ENCODE data around the gene TTC3. TPM values are rescaled to one million over a fixed set of nuclear protein-coding genes. Genes with fewer than 3 reads are reported as not detected.

The TTC3 gene
- total and polyA plus RNA-seq, 9 of the 15 experiments (the other 6 are each of a cell fraction or from before 2014, with no cell fraction given): 17.5 to 92.0 (median 59.5) TPM

GRCh38 chr21:37231249-37231645 is 158.2 kb downstream of the TTC3 start:
- Histone ChIP-seq H3K4me2 (ENCODE audit: insufficient read depth, low read length) (no peak overlapping the region), H3K9me3 (replicated peaks; ENCODE audit: control insufficient read depth, insufficient read depth, low read depth, low read length) (no peaks in the 10 kb centered on the region), H3K4me1 (replicated peaks in 1 of 2; ENCODE audit: control insufficient read depth in 2 of 2, insufficient read depth in 2 of 2, low read length in 2 of 2) (peaks cover 0 to 11% of the 10 kb centered on the region in 2 experiments; a peak in 1 of 5 replicates), H3K4me3 (no peak overlapping the region), H3K9ac (ENCODE audit: insufficient read depth in 1 of 2, low read depth in 2 of 2, low read length in 2 of 2) (0 out of 4 replicates have a peak overlapping the region, but pooled peaks of 1 of the 2 experiments have one; percentile 30), H3K27ac (ENCODE audit: extremely low read depth, low read depth, low read length) (no peak overlapping the region), H3K36me3 (ENCODE audit: control insufficient read depth, insufficient read depth, low read length) (peaks cover 91% of the 10 kb centered on the region), H3K9me1 (ENCODE audit: control insufficient read depth, insufficient read depth, low read length) (no peaks in the 10 kb centered on the region), H4K20me1 (replicated peaks; ENCODE audit: control insufficient read depth, insufficient read depth, low read length) (no peaks in the 10 kb centered on the region), H3K27me3 (ENCODE audit: control insufficient read depth in 2 of 2, insufficient read depth in 2 of 2, low read length in 2 of 2) (no peaks in the 10 kb centered on the region), H2AFZ (ENCODE audit: low read depth, low read length) (no peak overlapping the region), H3K79me2 (ENCODE audit: control insufficient read depth, insufficient read depth, low read length) (no peaks in the 10 kb centered on the region)
- peak; percentile 87 for TF ChIP-seq C11orf30 (IDR thresholded peaks at IDR 0.05; ENCODE audit: low read depth)
- peak; percentile 91 for TF ChIP-seq ZNF316 (IDR thresholded peaks at IDR 0.05)
- TF ChIP-seq ELF1 (tag; IDR thresholded peaks at IDR 0.05): no peak
- no peak for TF ChIP-seq CBX3 (IDR thresholded peaks at IDR 0.05; ENCODE audit: borderline replicate concordance in 1 of 2, low read length in 2 of 2)
- TF ChIP-seq SRF (CRISPR knock-in tag; IDR thresholded peaks at IDR 0.05): no peak
- peak; percentile 95 for TF ChIP-seq MAFK (IDR thresholded peaks at IDR 0.05; ENCODE audit: low read length)
- peak; percentile 83 for TF ChIP-seq MAFF (IDR thresholded peaks at IDR 0.05; ENCODE audit: low read length)
- TF ChIP-seq MCM7 (IDR thresholded peaks at IDR 0.05): no peak
- TF ChIP-seq CHD1 (IDR thresholded peaks at IDR 0.05; ENCODE audit: low read length): no peak
- peak; percentile 2; the same call in 1 of the 2 replicates for TF ChIP-seq POLR2G (IDR thresholded peaks at IDR 0.05; ENCODE audit: low read depth, low read length)
- TF ChIP-seq MAFG (tag; conservative IDR thresholded peaks at IDR 0.05): peak; percentile 85
- TF ChIP-seq PRPF4 (IDR thresholded peaks at IDR 0.05; ENCODE audit: insufficient read depth, low read depth, low read length, poor library complexity, severe bottlenecking): no peak
- no peak for TF ChIP-seq CBFA2T2 (conservative IDR thresholded peaks at IDR 0.05)
- no peak for TF ChIP-seq ZFP36 (IDR thresholded peaks at IDR 0.05; ENCODE audit: low read depth, low read length, partially characterized antibody)
- intact Hi-C loops (cut with micrococcal nuclease): no loop called here
- FAIRE-seq: no peak
- ChIA-PET CTCF (ENCODE audit: low intra/inter-chr PET ratio) (no interaction called here), POLR2A (interaction anchor here (1.0 to 1.1 kb wide), 2 partner anchors 13 to 24 kb away, joined by 4 read pairs; no protein-coding TSS in a partner anchor)
- 86% methylated on average over 11 of the region's 12 CpGs for WGBS (ENCODE audit: insufficient coverage, low coverage, missing lambda C conversion rate)
- no TSS peak for BruUV-seq (replicated peaks)
- in situ Hi-C loops (cut with MboI): no loop called here
- no peak for DNase-seq (ENCODE audit: extremely low read depth in 1 of 4, low spot score in 3 of 4)
- no peak for ATAC-seq
